ENCODE data around the gene ZNF318. TPM values are rescaled to one million over a fixed set of nuclear protein-coding genes. Genes with fewer than 3 reads are reported as not detected.

The ZNF318 gene
- total RNA-seq, 4 donors from 2014 or later: 20.9 to 35.5 (median 24.8) TPM

DNA sequence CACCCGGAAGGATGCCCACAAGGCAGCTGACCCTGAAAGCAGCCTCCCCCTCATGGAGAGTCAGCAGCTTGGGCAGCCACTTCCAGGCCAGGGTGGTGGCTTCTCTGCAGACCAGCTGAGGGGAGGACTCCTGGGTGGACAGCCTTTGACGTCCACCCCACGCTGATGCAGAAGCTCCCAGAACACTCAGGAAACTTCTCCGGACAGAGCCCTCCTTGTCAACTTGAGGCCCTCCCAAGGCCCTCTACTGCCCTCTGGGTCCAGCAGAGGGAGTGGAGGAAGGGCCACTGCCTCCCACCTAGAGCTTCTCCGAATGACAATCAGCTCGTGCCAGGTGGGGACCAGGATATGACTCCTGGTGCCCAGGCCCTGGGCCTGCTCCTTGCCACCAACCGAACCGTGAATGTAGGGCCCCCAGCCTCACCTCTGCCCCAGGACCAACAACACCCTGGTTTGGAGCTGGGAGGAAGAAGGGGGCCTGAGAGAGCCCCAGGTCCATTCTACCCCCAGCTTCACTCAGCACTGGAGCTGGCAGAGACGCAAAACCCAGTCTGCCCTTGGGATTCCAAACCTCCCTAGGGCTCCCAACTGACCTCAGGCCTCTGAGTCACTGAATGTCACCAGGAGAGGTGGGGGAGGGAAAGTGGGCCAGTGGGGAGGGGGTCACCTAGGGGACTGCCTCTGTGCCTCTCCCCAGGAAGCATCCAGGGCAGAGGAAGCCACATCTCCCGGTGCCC is 82.3 kb downstream of the ZNF318 start:
- Histone ChIP-seq H3K4me1 (peaks cover 9% of the 10 kb centered on the region), H3K9me3 (no peaks in the 10 kb centered on the region), H3K4me3 (no peak overlapping the region), H3K36me3 (no peaks in the 10 kb centered on the region), H3K27me3 (peaks cover 47% of the 10 kb centered on the region), H3K27ac (no peak overlapping the region)
- TF ChIP-seq POLR2AphosphoS5 (IDR thresholded peaks at IDR 0.05): no peak
- TF ChIP-seq POLR2A (IDR thresholded peaks at IDR 0.05): no peak
- TF ChIP-seq EP300 (IDR thresholded peaks at IDR 0.05): no peak
- TF ChIP-seq, protein P1, sequence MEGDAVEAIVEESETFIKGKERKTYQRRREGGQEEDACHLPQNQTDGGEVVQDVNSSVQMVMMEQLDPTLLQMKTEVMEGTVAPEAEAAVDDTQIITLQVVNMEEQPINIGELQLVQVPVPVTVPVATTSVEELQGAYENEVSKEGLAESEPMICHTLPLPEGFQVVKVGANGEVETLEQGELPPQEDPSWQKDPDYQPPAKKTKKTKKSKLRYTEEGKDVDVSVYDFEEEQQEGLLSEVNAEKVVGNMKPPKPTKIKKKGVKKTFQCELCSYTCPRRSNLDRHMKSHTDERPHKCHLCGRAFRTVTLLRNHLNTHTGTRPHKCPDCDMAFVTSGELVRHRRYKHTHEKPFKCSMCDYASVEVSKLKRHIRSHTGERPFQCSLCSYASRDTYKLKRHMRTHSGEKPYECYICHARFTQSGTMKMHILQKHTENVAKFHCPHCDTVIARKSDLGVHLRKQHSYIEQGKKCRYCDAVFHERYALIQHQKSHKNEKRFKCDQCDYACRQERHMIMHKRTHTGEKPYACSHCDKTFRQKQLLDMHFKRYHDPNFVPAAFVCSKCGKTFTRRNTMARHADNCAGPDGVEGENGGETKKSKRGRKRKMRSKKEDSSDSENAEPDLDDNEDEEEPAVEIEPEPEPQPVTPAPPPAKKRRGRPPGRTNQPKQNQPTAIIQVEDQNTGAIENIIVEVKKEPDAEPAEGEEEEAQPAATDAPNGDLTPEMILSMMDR (IDR thresholded peaks at IDR 0.05): no peak
- DNase-seq (ENCODE audit: low spot score in 2 of 2): no peak
- 84% methylated on average over 7 of the region's 10 CpGs for WGBS

DNA sequence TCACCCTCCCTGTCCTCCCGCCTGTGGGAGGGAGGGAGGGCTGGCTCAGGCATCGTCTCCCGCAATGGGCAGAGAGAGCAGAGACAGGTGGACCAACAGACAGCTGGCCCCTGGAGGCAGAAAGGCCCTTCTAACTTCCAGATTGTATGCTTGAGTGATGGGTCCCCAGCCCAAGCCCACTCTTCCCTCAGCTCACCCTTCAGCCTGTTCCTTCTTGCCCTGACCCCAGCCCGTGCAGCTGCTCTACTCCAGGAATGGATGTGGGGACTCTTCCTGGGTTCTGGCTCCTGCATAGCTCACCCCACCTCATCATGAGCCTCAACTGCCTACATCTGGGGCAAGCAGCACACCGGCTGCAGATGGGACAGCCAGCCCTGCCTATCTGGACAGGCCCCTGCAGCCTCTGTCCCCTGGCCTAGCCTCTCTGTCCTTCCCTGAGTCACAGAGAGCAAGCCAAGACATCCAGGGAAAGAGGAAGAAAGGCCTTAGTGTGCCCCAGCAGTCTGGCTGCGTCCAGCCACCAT is 82.9 kb downstream of the ZNF318 start:
- no peak for TF ChIP-seq POLR2A (IDR thresholded peaks at IDR 0.05)
- TF ChIP-seq EP300 (IDR thresholded peaks at IDR 0.05): no peak
- no peak for TF ChIP-seq POLR2AphosphoS5 (IDR thresholded peaks at IDR 0.05)
- TF ChIP-seq, protein P1 (IDR thresholded peaks at IDR 0.05): no peak

More for the DNA sequence above, 82.9 kb downstream of the ZNF318 start:
- Histone ChIP-seq H3K36me3 (no peaks in the 10 kb centered on the region), H3K27ac (no peak overlapping the region), H3K4me1 (peaks cover 9% of the 10 kb centered on the region), H3K9me3 (no peaks in the 10 kb centered on the region), H3K4me3 (no peak overlapping the region), H3K27me3 (peaks cover 47% of the 10 kb centered on the region)
- 93% methylated on average over 3 of the region's 6 CpGs for WGBS
- no peak for DNase-seq (ENCODE audit: low spot score in 2 of 2)

Other genes starting within 250 kb of the ZNF318 start
- gene SRF, start 198.4 kb downstream of the ZNF318 start, total RNA-seq: 10 to 100 TPM; 19.6 to 33.2 (median 28.9) TPM
- gene CUL9, start 187.5 kb downstream of the ZNF318 start, total RNA-seq: 100 to 1,000 TPM in 2 of 4 donors, 10 to 100 TPM in 2; 51.8 to 130 (median 92.4) TPM
- gene DNPH1, start 140.2 kb downstream of the ZNF318 start, total RNA-seq: 10 to 100 TPM; 21.9 to 88.4 (median 74.4) TPM
- not detected for gene TTBK1, start 126.2 kb downstream of the ZNF318 start, total RNA-seq
- not detected for gene SLC22A7, start 71.4 kb downstream of the ZNF318 start, total RNA-seq
- gene CRIP3, start 60.8 kb downstream of the ZNF318 start, total RNA-seq: 1 to 10 TPM in 3 of 4 donors, not detected in 1; 2.2 to 3.4 (median 2.6) TPM
- 10 to 100 TPM; 16.1 to 39.1 (median 27.4) TPM for gene ABCC10, start 57.9 kb upstream of the ZNF318 start, total RNA-seq
- 10 to 100 TPM; 23.6 to 61.7 (median 32.3) TPM for gene DLK2, start 85.9 kb upstream of the ZNF318 start, total RNA-seq
- gene TJAP1, start 107.9 kb upstream of the ZNF318 start, total RNA-seq: 10 to 100 TPM; 17.8 to 32.4 (median 30.6) TPM
- under 1 TPM in 2 of 4 donors, not detected in 2; 0.34 to 0.42 TPM for gene LRRC73, start 140.7 kb upstream of the ZNF318 start, total RNA-seq
- gene YIPF3, start 147.3 kb upstream of the ZNF318 start, total RNA-seq: 100 to 1,000 TPM in 1 of 4 donors, 10 to 100 TPM in 3; 69.8 to 115 (median 84.6) TPM
- 10 to 100 TPM; 31.1 to 44.7 (median 35.6) TPM for gene POLR1C, start 147.4 kb upstream of the ZNF318 start, total RNA-seq
- 10 to 100 TPM; 24.1 to 49.8 (median 29.0) TPM for gene XPO5, start 206.4 kb upstream of the ZNF318 start, total RNA-seq
- gene POLH, start 206.5 kb upstream of the ZNF318 start, total RNA-seq: 10 to 100 TPM; 14.2 to 24.3 (median 17.0) TPM